ENCODE data around the gene USP22. TPM values are rescaled to one million over a fixed set of nuclear protein-coding genes. Genes with fewer than 3 reads are reported as not detected.

The USP22 gene
- total and polyA plus RNA-seq, 2 of the 4 experiments (the other 2 are of a cell fraction), result 161 to 319 TPM

DNA sequence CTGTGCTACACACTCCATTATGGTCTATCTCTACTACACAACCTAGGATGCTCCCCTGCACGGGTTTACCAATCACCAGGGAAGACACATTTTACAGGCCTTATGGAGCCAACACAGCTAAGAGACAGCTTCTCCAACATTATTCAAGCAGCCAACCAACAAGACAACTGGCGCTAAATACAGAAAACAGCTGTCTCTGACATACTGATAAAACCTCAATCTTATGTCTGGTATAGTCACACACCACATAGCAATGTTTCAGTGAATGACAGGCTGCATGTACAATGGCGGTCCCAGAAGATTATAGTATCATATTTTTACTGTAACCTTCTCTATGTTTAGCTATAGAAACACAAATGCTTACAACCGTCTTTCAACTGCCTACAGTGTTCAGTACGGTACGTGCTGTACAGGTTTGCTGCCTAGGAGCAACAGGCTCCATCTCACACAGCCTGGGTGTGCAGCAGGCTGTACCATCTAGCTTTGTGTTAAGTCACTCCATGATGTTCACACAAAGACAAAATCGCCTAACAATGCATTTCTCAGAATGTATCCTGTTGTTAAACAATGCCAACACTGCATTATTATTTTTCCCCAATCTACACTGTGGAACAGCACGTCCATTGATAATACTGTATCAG lies 10.9 kb downstream of the USP22 start:
- Histone ChIP-seq H3K56ac (ENCODE audit: extremely low read depth, insufficient read depth, low read length) (no peak overlapping the region), H3K4ac (ENCODE audit: low read depth, low read length) (no peak overlapping the region), H3K9me3 (ENCODE audit: control insufficient read depth, insufficient read depth, low read length) (no peaks in the 10 kb centered on the region), H3K27ac (ENCODE audit: insufficient read depth, low read length) (no peak overlapping the region), H2AFZ (replicated peaks; ENCODE audit: low read length, poor library complexity) (no peak overlapping the region), H2BK15ac (ENCODE audit: low read depth, low read length) (no peak overlapping the region), H2BK20ac (ENCODE audit: low read depth, low read length) (no peak overlapping the region), H2AK9ac (replicated peaks; ENCODE audit: low read depth, low read length, poor library complexity) (no peak overlapping the region), H3K18ac (ENCODE audit: low read depth, low read length) (no peak overlapping the region), H3K27me3 (ENCODE audit: control insufficient read depth, insufficient read depth, low read length) (no peaks in the 10 kb centered on the region), H3K23ac (ENCODE audit: low read depth, low read length) (peak overlapping the region; percentile 46; the same call in 1 of the 2 replicates), H3K4me1 (ENCODE audit: control insufficient read depth, insufficient read depth, low read length) (peaks cover 31% of the 10 kb centered on the region), H3K4me2 (ENCODE audit: low read depth, low read length) (0 out of 2 replicates have a peak overlapping the region, but pooled peaks have one; percentile 7), H4K8ac (ENCODE audit: low read depth in 2 of 2, low read length in 2 of 2) (no peak overlapping the region), H3K36me3 (ENCODE audit: control insufficient read depth, insufficient read depth, low read length) (peaks cover 16% of the 10 kb centered on the region), H4K91ac (ENCODE audit: insufficient read depth, low read depth, low read length) (no peak overlapping the region), H3K14ac (replicated peaks; ENCODE audit: low read depth, low read length) (no peak overlapping the region), H3K79me1 (ENCODE audit: low read depth in 1 of 2, low read length in 2 of 2) (peaks cover 0 to 75% of the 10 kb centered on the region in 2 experiments; a peak in 2 of 4 replicates), H3K4me3 (ENCODE audit: insufficient read depth, low read depth, low read length) (no peak overlapping the region), H2BK120ac (ENCODE audit: low read depth, low read length) (no peak overlapping the region), H4K20me1 (ENCODE audit: insufficient read depth, low read length) (peaks cover 100% of the 10 kb centered on the region), H4K5ac (ENCODE audit: low read depth, low read length) (no peak overlapping the region), H3K9ac (ENCODE audit: low read depth, low read length) (no peak overlapping the region), H3K9me1 (ENCODE audit: insufficient read depth, low read length) (peaks cover 50% of the 10 kb centered on the region), H2BK5ac (ENCODE audit: low read depth, low read length, poor library complexity, severe bottlenecking) (no peak overlapping the region), H2AK5ac (ENCODE audit: low read depth, low read length) (no peak overlapping the region)
- WGBS, 2 experiments (ENCODE audit: extremely low coverage in 2 of 2, insufficient read length in 1 of 2), result 59% methylated on average over 5 of the region's 8 CpGs; no CpG with 5 or more reads in 1 of the 2 experiments
- intact Hi-C loops (cut with micrococcal nuclease), result no loop called here
- ChIA-PET POLR2A (ENCODE audit: unreplicated experiment) (no interaction called here), CTCF (no interaction called here)
- DNase-seq (no peak), ATAC-seq (ENCODE audit: low read depth) (no peak)
- BruUV-seq (replicated peaks), result no TSS peak
- dilution Hi-C loops (cut with HindIII; ENCODE audit: low sequenced_read_pairs, unreplicated experiment), result no loop called here
- in situ Hi-C loops (cut with MboI; ENCODE audit: low sequenced_read_pairs), result no loop called here
- TF ChIP-seq MAZ (IDR thresholded peaks at IDR 0.05; ENCODE audit: borderline replicate concordance, low read depth, low read length) (no peak), POLR2A (IDR thresholded peaks at IDR 0.05; ENCODE audit: low read depth, low read length) (no peak), NFE2L2 (IDR thresholded peaks at IDR 0.05; ENCODE audit: low read depth, low read length) (no peak), MAFK (IDR thresholded peaks at IDR 0.05; ENCODE audit: low read depth, low read length) (no peak), CEBPB (IDR thresholded peaks at IDR 0.05; ENCODE audit: low read depth, low read length) (no peak), RFX5 (IDR thresholded peaks at IDR 0.05; ENCODE audit: low read depth, low read length) (no peak), RCOR1 (IDR thresholded peaks at IDR 0.05; ENCODE audit: insufficient replicate concordance, low read length) (no peak), MXI1 (IDR thresholded peaks at IDR 0.05; ENCODE audit: borderline replicate concordance, low read depth, low read length) (no peak), CHD1 (IDR thresholded peaks at IDR 0.05; ENCODE audit: low read depth, low read length) (no peak), RAD21 (IDR thresholded peaks at IDR 0.05; ENCODE audit: low read length) (no peak), SMC3 (IDR thresholded peaks at IDR 0.05; ENCODE audit: low read depth, low read length) (no peak), FOS (IDR thresholded peaks at IDR 0.05; ENCODE audit: low read depth, low read length) (no peak), BHLHE40 (IDR thresholded peaks at IDR 0.05; ENCODE audit: low read depth, low read length) (no peak)
- TF ChIP-seq, protein P1, sequence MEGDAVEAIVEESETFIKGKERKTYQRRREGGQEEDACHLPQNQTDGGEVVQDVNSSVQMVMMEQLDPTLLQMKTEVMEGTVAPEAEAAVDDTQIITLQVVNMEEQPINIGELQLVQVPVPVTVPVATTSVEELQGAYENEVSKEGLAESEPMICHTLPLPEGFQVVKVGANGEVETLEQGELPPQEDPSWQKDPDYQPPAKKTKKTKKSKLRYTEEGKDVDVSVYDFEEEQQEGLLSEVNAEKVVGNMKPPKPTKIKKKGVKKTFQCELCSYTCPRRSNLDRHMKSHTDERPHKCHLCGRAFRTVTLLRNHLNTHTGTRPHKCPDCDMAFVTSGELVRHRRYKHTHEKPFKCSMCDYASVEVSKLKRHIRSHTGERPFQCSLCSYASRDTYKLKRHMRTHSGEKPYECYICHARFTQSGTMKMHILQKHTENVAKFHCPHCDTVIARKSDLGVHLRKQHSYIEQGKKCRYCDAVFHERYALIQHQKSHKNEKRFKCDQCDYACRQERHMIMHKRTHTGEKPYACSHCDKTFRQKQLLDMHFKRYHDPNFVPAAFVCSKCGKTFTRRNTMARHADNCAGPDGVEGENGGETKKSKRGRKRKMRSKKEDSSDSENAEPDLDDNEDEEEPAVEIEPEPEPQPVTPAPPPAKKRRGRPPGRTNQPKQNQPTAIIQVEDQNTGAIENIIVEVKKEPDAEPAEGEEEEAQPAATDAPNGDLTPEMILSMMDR (conservative IDR thresholded peaks at IDR 0.05; ENCODE audit: low read depth, low read length), result no peak
- TF ChIP-seq, protein P2, sequence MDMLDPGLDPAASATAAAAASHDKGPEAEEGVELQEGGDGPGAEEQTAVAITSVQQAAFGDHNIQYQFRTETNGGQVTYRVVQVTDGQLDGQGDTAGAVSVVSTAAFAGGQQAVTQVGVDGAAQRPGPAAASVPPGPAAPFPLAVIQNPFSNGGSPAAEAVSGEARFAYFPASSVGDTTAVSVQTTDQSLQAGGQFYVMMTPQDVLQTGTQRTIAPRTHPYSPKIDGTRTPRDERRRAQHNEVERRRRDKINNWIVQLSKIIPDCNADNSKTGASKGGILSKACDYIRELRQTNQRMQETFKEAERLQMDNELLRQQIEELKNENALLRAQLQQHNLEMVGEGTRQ (IDR thresholded peaks at IDR 0.05; ENCODE audit: low read depth, low read length), result no peak
- TF ChIP-seq, protein P3, sequence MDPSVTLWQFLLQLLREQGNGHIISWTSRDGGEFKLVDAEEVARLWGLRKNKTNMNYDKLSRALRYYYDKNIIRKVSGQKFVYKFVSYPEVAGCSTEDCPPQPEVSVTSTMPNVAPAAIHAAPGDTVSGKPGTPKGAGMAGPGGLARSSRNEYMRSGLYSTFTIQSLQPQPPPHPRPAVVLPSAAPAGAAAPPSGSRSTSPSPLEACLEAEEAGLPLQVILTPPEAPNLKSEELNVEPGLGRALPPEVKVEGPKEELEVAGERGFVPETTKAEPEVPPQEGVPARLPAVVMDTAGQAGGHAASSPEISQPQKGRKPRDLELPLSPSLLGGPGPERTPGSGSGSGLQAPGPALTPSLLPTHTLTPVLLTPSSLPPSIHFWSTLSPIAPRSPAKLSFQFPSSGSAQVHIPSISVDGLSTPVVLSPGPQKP (IDR thresholded peaks at IDR 0.05; ENCODE audit: borderline replicate concordance, low read depth, low read length), result no peak
